K562 (cell line): ENCODE results near the gene GRPEL2. TPM values are rescaled to one million over a fixed set of nuclear protein-coding genes. Genes with fewer than 3 reads are reported as not detected.
A peak's percentile ranks its signal among the peaks of the same experiment; 100 is the strongest.

Experiments used
- EHMT2 ChIP-seq: fragments of 450-650 bp; IDR thresholded peaks from 2 replicates; pipeline ENCODE4 v1.6.1; 2018; ENCODE audit warnings: antibody characterized with exemption
- ETV6 ChIP-seq, 3 experiments: fragments of 150-350 bp in 1 of 3; sonication (generic) in 1 of 3; formaldehyde crosslinking in 1 of 3; IDR thresholded peaks; 2 replicates each; pipeline versions ENCODE4 v1.6.1 to v1.8.0; 2014 to 2022; ENCODE audit warnings: borderline replicate concordance in 2 of 3, low read depth in 2 of 3, antibody characterized with exemption in 1 of 3, low read length in 1 of 3, mild to moderate bottlenecking in 1 of 3, missing genetic modification reagents in 1 of 3
- FOXK1 ChIP-seq: sonication (generic); formaldehyde crosslinking; IDR thresholded peaks from 2 replicates; pipeline ENCODE4 v1.8.0; 2022; ENCODE audit warnings: missing genetic modification reagents, mild to moderate bottlenecking, borderline replicate concordance
- JUND ChIP-seq, 2 experiments: IDR thresholded peaks; 2 replicates in 1 of 2; 3 replicates in 1 of 2; pipeline ENCODE4 v1.6.1; 2011; ENCODE audit warnings: borderline replicate concordance in 2 of 2, low read depth in 2 of 2, low read length in 2 of 2, improper control_type of control experiment in 1 of 2, missing biosample characterization in 1 of 2, missing genetic modification characterization in 1 of 2, missing genetic modification reagents in 1 of 2
- L3MBTL2 ChIP-seq: fragments of 450-650 bp; IDR thresholded peaks from 2 replicates; pipeline ENCODE4 v1.6.1; 2016; ENCODE audit warnings: mild to moderate bottlenecking, moderate library complexity
- TBP ChIP-seq: optimal IDR thresholded peaks from 2 replicates; pipeline ENCODE3; 2011; ENCODE audit warnings: low read depth, low read length, improper control_type of control experiment
- ZKSCAN8 ChIP-seq: fragments of 200-800 bp; sonication (Bioruptor generic); IDR thresholded peaks from 2 replicates; pipeline ENCODE4 v1.6.1; 2016; ENCODE audit warnings: missing genetic modification characterization, missing compliant biosample characterization
- ZNF347 ChIP-seq: fragments of 450-650 bp; formaldehyde crosslinking; IDR thresholded peaks from 2 replicates; pipeline ENCODE4 v1.4.0; 2020; ENCODE audit warnings: low read depth, mild to moderate bottlenecking, moderate library complexity
- ZSCAN32 ChIP-seq: fragments of 450-650 bp; formaldehyde crosslinking; IDR thresholded peaks from 2 replicates; pipeline ENCODE4 v1.4.0; 2020; ENCODE audit warnings: mild to moderate bottlenecking, moderate library complexity
- polyA plus RNA-seq, 8 experiments: library from polyadenylated mRNA; depleted of rRNA in 4 of 8; stranded (reverse) in 5 of 8; unstranded in 3 of 8; fragments of >200 nt; fragmentation: Nextera tagmentation in 2 of 8; fragmentation: Illumina TruSeq in 1 of 8; extraction: Ambion mirVana in 2 of 8; extraction: Trizol in 1 of 8; gene quantifications; 2 replicates each; pipeline versions ENCODE4 v1.2.1 to v1.2.3, GENCODE V29; 2011 to 2014; ENCODE audit warnings: inconsistent platforms in 1 of 8, missing spikeins in 1 of 8
- total RNA-seq, 7 experiments: library from RNA; depleted of rRNA in 6 of 7; stranded (reverse); fragments of >200 nt in 6 of 7; fragmentation: Illumina TruSeq in 2 of 7; extraction: Trizol in 2 of 7; gene quantifications; 2 replicates each; pipeline versions ENCODE4 v1.2.1 to v1.2.3, GENCODE V29; 2011 to 2021; ENCODE audit warnings: low replicate concordance in 1 of 7
- TF ChIP-seq, protein P1 (sequence below): sonication (generic); formaldehyde crosslinking; IDR thresholded peaks from 2 replicates; pipeline ENCODE4 v1.8.0; 2022; ENCODE audit warnings: mild to moderate bottlenecking, missing genetic modification reagents
- TF ChIP-seq, protein P2 (sequence below), 2 experiments: fragments of 150-350 bp in 1 of 2; IDR thresholded peaks; 2 replicates each; pipeline ENCODE4 v1.6.1; 2012 to 2016; ENCODE audit warnings: low read depth in 2 of 2, low read length in 2 of 2, mild to moderate bottlenecking in 1 of 2, moderate library complexity in 1 of 2
- TF ChIP-seq, protein P3 (sequence below), 2 experiments: fragments of 450-650 bp; IDR thresholded peaks; 2 replicates each; pipeline ENCODE4 v1.6.1; 2016
- TF ChIP-seq, protein P4 (sequence below), 3 experiments: IDR thresholded peaks in 2 of 3; conservative IDR thresholded peaks in 1 of 3; 2 replicates each; pipeline ENCODE4 v1.5.1; 2011 to 2012; ENCODE audit warnings: low read length in 3 of 3, mild to moderate bottlenecking in 3 of 3, control low read depth in 2 of 3, improper control_type of control experiment in 1 of 3, inconsistent platforms in 1 of 3, low read depth in 1 of 3, mixed read lengths in 1 of 3, moderate library complexity in 1 of 3; ENCODE audit not compliant: insufficient read depth in 2 of 3

GRPEL2 gene
- total and polyA plus RNA-seq, 9 of the 15 experiments (the other 6 are each of a cell fraction or from before 2014, with no cell fraction given) = 11.2 to 40.5 (median 25.8) TPM

DNA sequence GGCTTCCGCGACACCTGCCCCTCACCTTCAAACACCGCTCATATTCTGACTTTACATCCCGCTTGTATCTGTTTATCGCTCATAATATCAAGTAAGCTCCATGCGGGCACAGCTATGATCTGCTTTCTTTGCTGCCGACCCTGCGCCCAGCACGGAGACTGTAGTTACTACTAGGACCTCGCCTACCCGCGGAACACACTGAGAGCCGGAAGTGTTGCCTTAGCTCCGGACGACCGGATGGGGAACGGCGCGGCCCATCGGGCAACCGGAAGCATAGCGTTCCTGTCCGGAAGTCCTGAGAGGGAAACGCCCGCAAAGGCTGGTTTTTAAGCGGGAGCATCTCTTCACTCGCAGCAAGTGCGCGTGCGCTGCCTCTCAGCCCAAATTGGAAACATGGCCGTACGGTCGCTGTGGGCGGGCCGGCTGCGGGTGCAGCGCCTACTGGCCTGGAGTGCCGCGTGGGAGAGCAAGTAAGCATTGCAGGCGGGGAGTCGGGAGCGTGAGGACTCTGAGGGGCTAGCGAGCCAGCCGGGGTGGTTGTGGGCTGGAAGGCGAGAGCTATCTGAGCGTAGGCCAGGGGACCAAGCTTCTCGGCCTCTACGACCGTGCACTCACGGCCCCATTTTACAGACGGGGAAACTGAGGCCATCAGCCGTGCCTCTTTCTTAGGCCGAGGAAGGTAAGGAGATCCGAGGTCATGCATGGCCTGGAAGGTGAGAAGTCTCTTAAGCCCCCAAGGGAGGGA, at the start of gene GRPEL2 (continued):
- TF ChIP-seq ZKSCAN8 = no peak
- 0 out of 2 replicates have a peak, but pooled peaks have one; percentile 55 for TF ChIP-seq FOXK1 (CRISPR knock-in tag)
- TF ChIP-seq ETV6 (IDR thresholded peaks at IDR 0.05; ENCODE audit: borderline replicate concordance in 1 of 2, low read depth in 2 of 2, low read length in 1 of 2) = peak; percentile 74 to 88; a peak in 3 of 4 replicates
- peak; percentile 26; the same call in 1 of the 2 replicates for TF ChIP-seq ETV6 (CRISPR knock-in tag; IDR thresholded peaks at IDR 0.05; ENCODE audit: borderline replicate concordance)
- peak; percentile 34; the same call in 1 of the 2 replicates for TF ChIP-seq EHMT2
- peak; percentile 75 for TF ChIP-seq L3MBTL2
- TF ChIP-seq, protein P1, sequence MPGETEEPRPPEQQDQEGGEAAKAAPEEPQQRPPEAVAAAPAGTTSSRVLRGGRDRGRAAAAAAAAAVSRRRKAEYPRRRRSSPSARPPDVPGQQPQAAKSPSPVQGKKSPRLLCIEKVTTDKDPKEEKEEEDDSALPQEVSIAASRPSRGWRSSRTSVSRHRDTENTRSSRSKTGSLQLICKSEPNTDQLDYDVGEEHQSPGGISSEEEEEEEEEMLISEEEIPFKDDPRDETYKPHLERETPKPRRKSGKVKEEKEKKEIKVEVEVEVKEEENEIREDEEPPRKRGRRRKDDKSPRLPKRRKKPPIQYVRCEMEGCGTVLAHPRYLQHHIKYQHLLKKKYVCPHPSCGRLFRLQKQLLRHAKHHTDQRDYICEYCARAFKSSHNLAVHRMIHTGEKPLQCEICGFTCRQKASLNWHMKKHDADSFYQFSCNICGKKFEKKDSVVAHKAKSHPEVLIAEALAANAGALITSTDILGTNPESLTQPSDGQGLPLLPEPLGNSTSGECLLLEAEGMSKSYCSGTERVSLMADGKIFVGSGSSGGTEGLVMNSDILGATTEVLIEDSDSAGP (CRISPR knock-in tag) = 0 out of 2 replicates have a peak, but pooled peaks have one; percentile 62
- TF ChIP-seq, protein P2, sequence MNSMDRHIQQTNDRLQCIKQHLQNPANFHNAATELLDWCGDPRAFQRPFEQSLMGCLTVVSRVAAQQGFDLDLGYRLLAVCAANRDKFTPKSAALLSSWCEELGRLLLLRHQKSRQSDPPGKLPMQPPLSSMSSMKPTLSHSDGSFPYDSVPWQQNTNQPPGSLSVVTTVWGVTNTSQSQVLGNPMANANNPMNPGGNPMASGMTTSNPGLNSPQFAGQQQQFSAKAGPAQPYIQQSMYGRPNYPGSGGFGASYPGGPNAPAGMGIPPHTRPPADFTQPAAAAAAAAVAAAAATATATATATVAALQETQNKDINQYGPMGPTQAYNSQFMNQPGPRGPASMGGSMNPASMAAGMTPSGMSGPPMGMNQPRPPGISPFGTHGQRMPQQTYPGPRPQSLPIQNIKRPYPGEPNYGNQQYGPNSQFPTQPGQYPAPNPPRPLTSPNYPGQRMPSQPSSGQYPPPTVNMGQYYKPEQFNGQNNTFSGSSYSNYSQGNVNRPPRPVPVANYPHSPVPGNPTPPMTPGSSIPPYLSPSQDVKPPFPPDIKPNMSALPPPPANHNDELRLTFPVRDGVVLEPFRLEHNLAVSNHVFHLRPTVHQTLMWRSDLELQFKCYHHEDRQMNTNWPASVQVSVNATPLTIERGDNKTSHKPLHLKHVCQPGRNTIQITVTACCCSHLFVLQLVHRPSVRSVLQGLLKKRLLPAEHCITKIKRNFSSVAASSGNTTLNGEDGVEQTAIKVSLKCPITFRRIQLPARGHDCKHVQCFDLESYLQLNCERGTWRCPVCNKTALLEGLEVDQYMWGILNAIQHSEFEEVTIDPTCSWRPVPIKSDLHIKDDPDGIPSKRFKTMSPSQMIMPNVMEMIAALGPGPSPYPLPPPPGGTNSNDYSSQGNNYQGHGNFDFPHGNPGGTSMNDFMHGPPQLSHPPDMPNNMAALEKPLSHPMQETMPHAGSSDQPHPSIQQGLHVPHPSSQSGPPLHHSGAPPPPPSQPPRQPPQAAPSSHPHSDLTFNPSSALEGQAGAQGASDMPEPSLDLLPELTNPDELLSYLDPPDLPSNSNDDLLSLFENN (IDR thresholded peaks at IDR 0.05; ENCODE audit: low read depth in 2 of 2, low read length in 2 of 2) = 0 out of 4 replicates have a peak, but pooled peaks of 1 of the 2 experiments have one; percentile 56
- TF ChIP-seq ZSCAN32 (CRISPR knock-in tag) = no peak
- TF ChIP-seq JUND (IDR thresholded peaks at IDR 0.05; ENCODE audit: borderline replicate concordance, low read depth, low read length) = peak; percentile 61
- peak; percentile 13; the same call in 1 of the 3 replicates for TF ChIP-seq JUND (tag; IDR thresholded peaks at IDR 0.05; ENCODE audit: borderline replicate concordance, low read depth, low read length)
- no peak for TF ChIP-seq ZNF347 (CRISPR knock-in tag)
- TF ChIP-seq, protein P3, sequence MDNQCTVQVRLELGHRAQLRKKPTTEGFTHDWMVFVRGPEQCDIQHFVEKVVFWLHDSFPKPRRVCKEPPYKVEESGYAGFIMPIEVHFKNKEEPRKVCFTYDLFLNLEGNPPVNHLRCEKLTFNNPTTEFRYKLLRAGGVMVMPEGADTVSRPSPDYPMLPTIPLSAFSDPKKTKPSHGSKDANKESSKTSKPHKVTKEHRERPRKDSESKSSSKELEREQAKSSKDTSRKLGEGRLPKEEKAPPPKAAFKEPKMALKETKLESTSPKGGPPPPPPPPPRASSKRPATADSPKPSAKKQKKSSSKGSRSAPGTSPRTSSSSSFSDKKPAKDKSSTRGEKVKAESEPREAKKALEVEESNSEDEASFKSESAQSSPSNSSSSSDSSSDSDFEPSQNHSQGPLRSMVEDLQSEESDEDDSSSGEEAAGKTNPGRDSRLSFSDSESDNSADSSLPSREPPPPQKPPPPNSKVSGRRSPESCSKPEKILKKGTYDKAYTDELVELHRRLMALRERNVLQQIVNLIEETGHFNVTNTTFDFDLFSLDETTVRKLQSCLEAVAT (IDR thresholded peaks at IDR 0.05) = peak; percentile 28 to 60; a peak in 1 of 4 replicates
- TF ChIP-seq, protein P4, sequence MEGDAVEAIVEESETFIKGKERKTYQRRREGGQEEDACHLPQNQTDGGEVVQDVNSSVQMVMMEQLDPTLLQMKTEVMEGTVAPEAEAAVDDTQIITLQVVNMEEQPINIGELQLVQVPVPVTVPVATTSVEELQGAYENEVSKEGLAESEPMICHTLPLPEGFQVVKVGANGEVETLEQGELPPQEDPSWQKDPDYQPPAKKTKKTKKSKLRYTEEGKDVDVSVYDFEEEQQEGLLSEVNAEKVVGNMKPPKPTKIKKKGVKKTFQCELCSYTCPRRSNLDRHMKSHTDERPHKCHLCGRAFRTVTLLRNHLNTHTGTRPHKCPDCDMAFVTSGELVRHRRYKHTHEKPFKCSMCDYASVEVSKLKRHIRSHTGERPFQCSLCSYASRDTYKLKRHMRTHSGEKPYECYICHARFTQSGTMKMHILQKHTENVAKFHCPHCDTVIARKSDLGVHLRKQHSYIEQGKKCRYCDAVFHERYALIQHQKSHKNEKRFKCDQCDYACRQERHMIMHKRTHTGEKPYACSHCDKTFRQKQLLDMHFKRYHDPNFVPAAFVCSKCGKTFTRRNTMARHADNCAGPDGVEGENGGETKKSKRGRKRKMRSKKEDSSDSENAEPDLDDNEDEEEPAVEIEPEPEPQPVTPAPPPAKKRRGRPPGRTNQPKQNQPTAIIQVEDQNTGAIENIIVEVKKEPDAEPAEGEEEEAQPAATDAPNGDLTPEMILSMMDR (IDR thresholded peaks at IDR 0.05 in 2 of 3, conservative IDR thresholded peaks at IDR 0.05 in 1 of 3; ENCODE audit: insufficient read depth in 2 of 3, low read depth in 1 of 3, low read length in 3 of 3) = 0 out of 6 replicates have a peak, but pooled peaks of 1 of the 3 experiments have one; percentile 3
- peak; percentile 92 for TF ChIP-seq TBP
